ENCODE data around the gene UBXN11.
A peak's percentile ranks its signal among the peaks of the same experiment; 100 is the strongest.

UBXN11 gene

GRCh38 chr1:26268290-26269197 is 37.9 kb downstream of the UBXN11 start:
- ATAC-seq = no peak

- peak in 1 of 2 donors; percentile 69 for ATAC-seq
Observed at GRCh38 chr1:26265405-26265804, 41.0 kb downstream of the UBXN11 start.

- no peak for ATAC-seq
Observed at GRCh38 chr1:26263212-26263611, 43.2 kb downstream of the UBXN11 start.

- no peak for ATAC-seq
Observed at GRCh38 chr1:26259578-26259977, 46.9 kb downstream of the UBXN11 start.

- no peak for ATAC-seq
Observed at GRCh38 chr1:26259005-26259404, 47.4 kb downstream of the UBXN11 start.

GRCh38 chr1:26257222-26257621 is 49.2 kb downstream of the UBXN11 start:
- no peak for ATAC-seq

GRCh38 chr1:26254404-26254803 is 52.0 kb downstream of the UBXN11 start:
- ATAC-seq = no peak

GRCh38 chr1:26252718-26253117 is 53.7 kb downstream of the UBXN11 start:
- ATAC-seq = no peak

- ATAC-seq = no peak
Observed at GRCh38 chr1:26239936-26240335, 66.5 kb downstream of the UBXN11 start.

- ATAC-seq = no peak
Observed at GRCh38 chr1:26237230-26237966, 69.0 kb downstream of the UBXN11 start.

- no peak for ATAC-seq
Observed at GRCh38 chr1:26234644-26235370, 71.6 kb downstream of the UBXN11 start.

- peak; percentile 92 to 94 for ATAC-seq
Observed at GRCh38 chr1:26233903-26234643, 72.4 kb downstream of the UBXN11 start, which contains the start of gene CEP85. TSS of gene CEP85 (plus strand) at chr1:26234200. CDS start at chr1:26239784, 5,584 bp downstream.
